Renal cortical epithelial cell (primary cell): ENCODE measurements around the gene CACNA1F. TPM values are rescaled to one million over a fixed set of nuclear protein-coding genes. Genes with fewer than 3 reads are reported as not detected.

Experiments
- DNase-seq: peaks from one replicate; pipeline ENCODE4 v3.0.0-alpha.2; 2011; ENCODE audit warnings: low read depth
- total RNA-seq: library from RNA; depleted of rRNA; stranded (reverse); fragments of >200 nt; gene quantifications from 2 replicates; pipeline ENCODE4 v1.2.3, GENCODE V29; 2014

CACNA1F gene
- total RNA-seq, 1 donor from 2014 or later, result 0.05 TPM

GRCh38 chrX:49230500-49231232 is 2.5 kb downstream of the CACNA1F start:
- DNase-seq, result peak; percentile 3

- DNase-seq, result no peak
Observed at GRCh38 chrX:49228185-49228584, 5.0 kb downstream of the CACNA1F start.

- DNase-seq, result no peak
Observed at GRCh38 chrX:49227726-49228125, 5.4 kb downstream of the CACNA1F start.

GRCh38 chrX:49226946-49227345 is 6.2 kb downstream of the CACNA1F start:
- DNase-seq, result no peak

- DNase-seq, result no peak
Observed at GRCh38 chrX:49225858-49226257, 7.3 kb downstream of the CACNA1F start.

GRCh38 chrX:49221868-49222267 is 11.3 kb downstream of the CACNA1F start:
- DNase-seq, result no peak

GRCh38 chrX:49220100-49220499 is 13.0 kb downstream of the CACNA1F start:
- no peak for DNase-seq

GRCh38 chrX:49214996-49215526 is 18.1 kb downstream of the CACNA1F start:
- DNase-seq, result no peak

- no peak for DNase-seq
Observed at GRCh38 chrX:49214416-49214815, 18.7 kb downstream of the CACNA1F start.

GRCh38 chrX:49212861-49213260 is 20.3 kb downstream of the CACNA1F start:
- DNase-seq, result no peak

- no peak for DNase-seq
Observed at GRCh38 chrX:49212209-49212608, 20.9 kb downstream of the CACNA1F start.

- no peak for DNase-seq
Observed at GRCh38 chrX:49211074-49211473, 22.1 kb downstream of the CACNA1F start.

- no peak for DNase-seq
Observed at GRCh38 chrX:49210406-49210805, 22.7 kb downstream of the CACNA1F start.

- no peak for DNase-seq
Observed at GRCh38 chrX:49209434-49210251, 23.5 kb downstream of the CACNA1F start.

- DNase-seq, result no peak
Observed at GRCh38 chrX:49208399-49208798, 24.7 kb downstream of the CACNA1F start.

GRCh38 chrX:49206543-49206942 is 26.6 kb downstream of the CACNA1F start:
- DNase-seq, result no peak

GRCh38 chrX:49205443-49205842 is 27.7 kb downstream of the CACNA1F start:
- DNase-seq, result no peak

- DNase-seq, result no peak
Observed at GRCh38 chrX:49204709-49205108, 28.4 kb downstream of the CACNA1F start.

- no peak for DNase-seq
Observed at GRCh38 chrX:49204017-49204416, 29.1 kb downstream of the CACNA1F start.

GRCh38 chrX:49203536-49203935 is 29.6 kb downstream of the CACNA1F start:
- DNase-seq, result no peak

GRCh38 chrX:49202022-49202421 is 31.1 kb downstream of the CACNA1F start:
- DNase-seq, result no peak

- peak; percentile 54 for DNase-seq
Observed at GRCh38 chrX:49199906-49200771, 33.0 kb downstream of the CACNA1F start, which contains the start of gene SYP. TSS of gene SYP (minus strand) at chrX:49200193. CDS start at chrX:49200186, 7 bp downstream.
